ENCODE results near the gene KCNH1. TPM values are rescaled to one million over a fixed set of nuclear protein-coding genes. Genes with fewer than 3 reads are reported as not detected.

The KCNH1 gene
- total RNA-seq, 2 experiments from 2014 or later, result not detected

DNA sequence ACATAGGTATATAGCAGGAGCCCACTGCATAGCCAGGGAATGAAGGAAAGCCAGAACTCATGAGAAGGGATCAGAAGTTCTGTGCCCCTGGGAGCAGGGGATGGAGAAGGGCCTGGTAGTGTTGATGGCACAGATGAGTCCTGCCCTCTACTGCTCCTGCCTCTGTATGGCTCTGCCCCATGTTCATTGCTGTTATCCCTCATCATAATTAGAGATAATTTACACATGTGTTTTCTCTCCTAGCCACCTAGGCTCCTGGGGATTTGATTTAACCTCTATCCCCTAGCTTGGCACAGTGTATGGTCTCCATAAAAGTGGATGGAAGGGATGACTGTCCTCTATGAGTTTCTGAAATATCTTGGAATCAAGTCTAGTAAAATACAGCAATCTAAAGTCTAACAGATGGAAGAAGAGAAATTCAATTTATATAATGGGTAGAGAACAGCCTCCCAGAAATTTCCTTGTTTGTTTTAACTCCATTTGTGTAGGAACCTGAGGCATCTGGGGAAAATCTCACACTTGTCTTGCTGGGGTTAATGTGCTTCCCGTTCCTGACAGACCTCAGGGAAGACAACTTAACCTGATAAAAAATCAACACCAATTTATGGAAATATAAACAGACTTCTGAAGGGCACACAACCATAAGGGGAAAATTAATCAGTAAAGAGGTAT is 411.4 kb downstream of the KCNH1 start:
- Mint-ChIP-seq H3K27ac (no peak overlapping the region), H3K4me3 (no peak overlapping the region), H3K4me1 (no peaks in the 10 kb centered on the region), H3K9me3 (ENCODE audit: low read depth) (no peaks in the 10 kb centered on the region), H3K27me3 (peaks cover 4% of the 10 kb centered on the region), H3K36me3 (no peaks in the 10 kb centered on the region)
- ATAC-seq (no peak), DNase-seq (no peak)
- CTCF ChIA-PET, result no interaction called here

- DNase-seq (no peak), ATAC-seq (no peak)
- Mint-ChIP-seq H3K27me3 (no peaks in the 10 kb centered on the region), H3K36me3 (no peaks in the 10 kb centered on the region), H3K27ac (no peak overlapping the region), H3K4me1 (no peaks in the 10 kb centered on the region), H3K9me3 (ENCODE audit: low read depth) (no peaks in the 10 kb centered on the region), H3K4me3 (no peak overlapping the region)
- CTCF ChIA-PET, result no interaction called here
Measured at GRCh38 chr1:210715072-210715471, 418.9 kb downstream of the KCNH1 start.

- H3K36me3 Mint-ChIP-seq, result no peaks in the 10 kb centered on the region
- H3K4me1 Mint-ChIP-seq, result peaks cover 12% of the 10 kb centered on the region
- no peak overlapping the region for H3K27ac Mint-ChIP-seq
- ATAC-seq (no peak), DNase-seq (no peak)
- H3K27me3 Mint-ChIP-seq, result no peaks in the 10 kb centered on the region
- H3K9me3 Mint-ChIP-seq (ENCODE audit: low read depth), result no peaks in the 10 kb centered on the region
- no peak overlapping the region for H3K4me3 Mint-ChIP-seq
- CTCF ChIA-PET, result no interaction called here
Measured at GRCh38 chr1:210711825-210712612, 421.9 kb downstream of the KCNH1 start.

GRCh38 chr1:210709701-210710100 is 424.2 kb downstream of the KCNH1 start:
- no peak overlapping the region for H3K27ac Mint-ChIP-seq
- CTCF ChIA-PET, result no interaction called here
- DNase-seq, result no peak
- no peaks in the 10 kb centered on the region for H3K9me3 Mint-ChIP-seq (ENCODE audit: low read depth)
- H3K4me1 Mint-ChIP-seq, result peaks cover 20% of the 10 kb centered on the region
- ATAC-seq, result no peak
- H3K27me3 Mint-ChIP-seq, result no peaks in the 10 kb centered on the region
- no peak overlapping the region for H3K4me3 Mint-ChIP-seq
- no peaks in the 10 kb centered on the region for H3K36me3 Mint-ChIP-seq

DNA sequence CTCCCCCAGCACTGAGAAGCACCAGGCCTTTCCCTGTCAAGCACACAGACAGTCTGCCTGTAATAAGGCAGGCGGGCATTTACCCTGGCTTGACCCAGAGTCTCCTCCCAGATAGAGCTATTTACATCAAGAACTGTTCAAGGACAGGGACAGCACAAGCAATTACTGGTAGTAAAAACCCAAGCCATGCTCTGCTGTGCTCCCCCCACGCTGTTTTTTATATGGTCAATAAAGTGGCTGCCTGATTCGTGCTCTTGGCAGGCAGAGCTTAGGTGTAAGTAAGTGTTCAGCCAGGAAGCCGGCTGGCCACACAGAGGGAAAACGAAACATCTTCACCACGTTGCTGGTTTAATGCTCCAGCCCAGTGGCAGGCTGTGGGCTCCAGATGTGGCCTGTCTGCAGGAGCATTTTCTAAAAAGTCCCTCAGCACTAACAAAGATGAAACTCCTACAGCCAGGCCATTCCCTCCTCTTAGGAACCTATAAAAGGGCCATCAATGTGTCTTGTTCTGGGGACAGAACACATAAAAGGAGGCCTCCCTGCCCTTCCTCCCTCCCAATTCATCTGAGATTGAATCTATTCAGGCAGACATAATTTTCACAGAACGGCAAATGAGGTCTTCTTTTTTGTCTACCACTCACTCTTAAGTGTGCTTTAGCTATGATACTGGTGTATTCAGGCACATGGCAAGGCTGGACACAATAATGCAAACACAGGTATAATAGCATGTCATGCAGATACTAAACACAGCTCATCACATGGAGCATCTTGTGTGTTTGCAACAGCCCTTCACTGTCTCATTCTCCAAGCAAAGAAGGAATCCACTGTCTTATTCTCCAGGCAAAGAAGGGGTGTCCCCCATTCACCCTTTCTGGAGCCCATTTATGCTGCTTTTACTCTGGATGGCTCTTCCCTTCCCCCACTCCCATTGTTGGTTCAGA is 426.4 kb downstream of the KCNH1 start:
- no peak overlapping the region for H3K4me3 Mint-ChIP-seq
- peak; percentile 55 for ATAC-seq
- H3K4me1 Mint-ChIP-seq, result peaks cover 20% of the 10 kb centered on the region
- no peaks in the 10 kb centered on the region for H3K9me3 Mint-ChIP-seq (ENCODE audit: low read depth)
- CTCF ChIA-PET, result no interaction called here
- H3K27me3 Mint-ChIP-seq, result no peaks in the 10 kb centered on the region
- H3K27ac Mint-ChIP-seq, result no peak overlapping the region
- DNase-seq, result peak; percentile 44
- no peaks in the 10 kb centered on the region for H3K36me3 Mint-ChIP-seq

GRCh38 chr1:210706246-210706645 is 427.7 kb downstream of the KCNH1 start:
- no peaks in the 10 kb centered on the region for H3K36me3 Mint-ChIP-seq
- ATAC-seq, result no peak
- peaks cover 20% of the 10 kb centered on the region for H3K4me1 Mint-ChIP-seq
- H3K4me3 Mint-ChIP-seq, result no peak overlapping the region
- DNase-seq, result no peak
- H3K27me3 Mint-ChIP-seq, result no peaks in the 10 kb centered on the region
- H3K27ac Mint-ChIP-seq, result no peak overlapping the region
- H3K9me3 Mint-ChIP-seq (ENCODE audit: low read depth), result no peaks in the 10 kb centered on the region
- CTCF ChIA-PET, result no interaction called here

DNA sequence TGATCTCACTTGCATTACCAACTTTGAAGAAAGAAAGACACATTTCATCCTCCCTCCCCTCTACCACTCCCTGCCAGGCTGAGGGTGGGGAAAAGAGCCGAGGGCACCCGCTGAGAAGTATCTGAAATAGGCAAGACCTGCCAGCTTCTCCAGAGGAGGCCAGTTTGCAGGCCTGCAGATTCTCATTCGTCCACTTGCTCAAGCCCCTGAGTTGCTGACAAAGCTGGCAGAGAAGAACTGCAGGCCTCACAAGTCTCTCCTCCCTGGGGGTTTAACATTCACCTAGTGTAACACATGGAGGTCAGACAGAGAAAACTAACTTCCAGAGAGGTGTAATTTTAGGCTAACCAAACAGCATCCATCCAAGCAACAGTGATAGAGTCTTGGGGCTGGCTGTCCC is 428.9 kb downstream of the KCNH1 start:
- CTCF ChIA-PET, result no interaction called here
- DNase-seq, result no peak
- Mint-ChIP-seq H3K27ac (no peak overlapping the region), H3K9me3 (ENCODE audit: low read depth) (no peaks in the 10 kb centered on the region), H3K36me3 (no peaks in the 10 kb centered on the region), H3K27me3 (no peaks in the 10 kb centered on the region), H3K4me3 (no peak overlapping the region), H3K4me1 (peaks cover 20% of the 10 kb centered on the region)
- no peak for ATAC-seq

DNA sequence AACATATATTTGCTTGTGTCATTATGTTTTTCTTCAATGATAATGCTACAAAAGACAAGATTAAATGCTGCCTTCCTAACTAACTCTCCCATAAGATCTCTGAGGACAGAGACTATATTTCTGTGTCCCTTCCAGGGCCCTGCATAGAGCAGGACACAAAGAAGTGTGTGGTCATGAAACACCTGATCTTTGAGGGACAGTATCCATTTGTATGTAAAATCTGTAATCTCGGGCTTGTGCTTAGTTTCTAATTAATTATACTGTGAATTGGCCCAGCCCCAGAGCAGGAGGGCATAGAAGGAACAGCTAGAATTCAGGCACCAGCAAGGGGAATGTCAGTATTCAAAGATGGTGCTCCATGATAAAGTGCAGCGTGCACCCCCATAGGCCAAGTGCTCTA is 430.4 kb downstream of the KCNH1 start:
- CTCF ChIA-PET, result no interaction called here
- DNase-seq (no peak), ATAC-seq (no peak)
- Mint-ChIP-seq H3K4me1 (peaks cover 20% of the 10 kb centered on the region), H3K27me3 (peaks cover 9% of the 10 kb centered on the region), H3K36me3 (no peaks in the 10 kb centered on the region), H3K9me3 (ENCODE audit: low read depth) (no peaks in the 10 kb centered on the region), H3K4me3 (no peak overlapping the region), H3K27ac (no peak overlapping the region)

DNA sequence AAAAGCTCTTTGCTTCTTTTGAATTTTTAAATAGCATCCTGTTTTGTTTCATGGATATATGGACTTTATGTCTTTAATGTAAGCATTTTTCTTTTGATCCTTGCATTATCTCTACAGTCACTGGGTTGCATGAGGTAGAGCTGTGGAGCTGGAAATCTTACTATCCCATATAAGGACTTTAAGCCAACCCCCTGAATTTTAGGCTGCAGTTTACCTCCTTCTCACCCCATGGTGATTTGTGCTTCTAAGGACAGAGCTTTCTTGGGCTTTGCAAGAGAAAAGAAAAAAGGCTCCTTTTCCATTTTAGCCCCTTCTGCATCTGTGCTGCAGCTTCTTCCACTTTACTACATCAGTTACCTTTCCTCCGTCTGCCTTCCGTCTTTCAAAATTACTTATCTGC is 431.4 kb downstream of the KCNH1 start:
- Mint-ChIP-seq H3K4me1 (peaks cover 16% of the 10 kb centered on the region), H3K4me3 (no peak overlapping the region)

GRCh38 chr1:210700511-210700910 is 433.4 kb downstream of the KCNH1 start:
- CTCF ChIA-PET, result no interaction called here
- H3K4me1 Mint-ChIP-seq, result peaks cover 21% of the 10 kb centered on the region
- H3K9me3 Mint-ChIP-seq (ENCODE audit: low read depth), result no peaks in the 10 kb centered on the region
- H3K27me3 Mint-ChIP-seq, result peaks cover 15% of the 10 kb centered on the region
- ATAC-seq (no peak), DNase-seq (no peak)
- H3K27ac Mint-ChIP-seq, result no peak overlapping the region
- H3K36me3 Mint-ChIP-seq, result no peaks in the 10 kb centered on the region
- H3K4me3 Mint-ChIP-seq, result no peak overlapping the region

More for the DNA sequence above, 431.4 kb downstream of the KCNH1 start:
- no peak overlapping the region for H3K27ac Mint-ChIP-seq
- CTCF ChIA-PET, result no interaction called here
- DNase-seq (no peak), ATAC-seq (no peak)
- peaks cover 15% of the 10 kb centered on the region for H3K27me3 Mint-ChIP-seq
- no peaks in the 10 kb centered on the region for H3K36me3 Mint-ChIP-seq
- H3K9me3 Mint-ChIP-seq (ENCODE audit: low read depth), result no peaks in the 10 kb centered on the region

GRCh38 chr1:210700083-210700482 is 433.9 kb downstream of the KCNH1 start:
- DNase-seq (no peak), ATAC-seq (no peak)
- H3K36me3 Mint-ChIP-seq, result no peaks in the 10 kb centered on the region
- no peak overlapping the region for H3K27ac Mint-ChIP-seq
- H3K4me3 Mint-ChIP-seq, result no peak overlapping the region
- CTCF ChIA-PET, result no interaction called here
- H3K27me3 Mint-ChIP-seq, result peaks cover 19% of the 10 kb centered on the region
- H3K9me3 Mint-ChIP-seq (ENCODE audit: low read depth), result no peaks in the 10 kb centered on the region
- H3K4me1 Mint-ChIP-seq, result peaks cover 21% of the 10 kb centered on the region

DNA sequence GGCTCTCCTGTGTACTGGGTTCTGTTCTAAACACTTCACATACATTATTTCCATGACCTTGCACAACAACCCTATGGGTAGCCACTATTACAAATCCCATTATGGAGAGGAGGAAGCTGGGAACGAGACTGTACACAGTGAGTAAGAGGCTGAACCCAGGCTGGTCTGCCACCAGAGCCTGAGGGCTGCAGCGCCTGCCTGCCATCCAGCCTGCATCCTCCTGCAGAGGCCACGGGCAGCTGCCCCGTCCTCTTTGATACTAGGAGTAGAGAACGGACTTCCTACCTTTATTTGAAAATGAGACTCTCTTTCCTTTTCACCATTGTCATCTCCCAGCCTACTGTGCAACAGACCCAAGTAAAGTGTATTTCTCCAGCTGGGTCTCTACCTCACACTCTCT is 435.3 kb downstream of the KCNH1 start:
- ATAC-seq (no peak), DNase-seq (no peak)
- H3K4me1 Mint-ChIP-seq, result peaks cover 23% of the 10 kb centered on the region
- no peak overlapping the region for H3K4me3 Mint-ChIP-seq
- H3K36me3 Mint-ChIP-seq, result no peaks in the 10 kb centered on the region
- H3K27ac Mint-ChIP-seq, result no peak overlapping the region
- H3K27me3 Mint-ChIP-seq, result peaks cover 20% of the 10 kb centered on the region
- H3K9me3 Mint-ChIP-seq (ENCODE audit: low read depth), result no peaks in the 10 kb centered on the region
- CTCF ChIA-PET, result no interaction called here

DNA sequence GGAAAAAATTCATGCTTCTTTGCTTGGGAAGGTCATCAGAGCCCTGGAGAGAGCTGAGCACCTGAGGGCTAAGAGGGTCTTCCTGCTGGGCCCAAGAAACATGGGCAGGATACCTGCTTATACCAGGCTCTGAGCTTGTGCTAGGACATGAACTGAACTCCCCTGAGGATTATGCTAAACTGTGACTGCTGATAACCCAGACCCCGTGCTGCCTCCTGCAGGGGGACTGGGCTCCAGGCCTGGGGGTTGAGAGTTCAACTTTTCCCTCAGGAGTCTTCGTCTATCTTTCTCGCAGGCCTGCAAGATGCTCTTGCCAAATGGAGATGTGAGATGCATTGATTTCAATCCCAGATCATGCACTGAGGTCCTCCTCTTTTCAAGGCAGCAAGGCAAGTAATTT is 436.8 kb downstream of the KCNH1 start:
- no peak overlapping the region for H3K4me3 Mint-ChIP-seq
- DNase-seq, result no peak
- no peaks in the 10 kb centered on the region for H3K36me3 Mint-ChIP-seq
- H3K27ac Mint-ChIP-seq, result peak overlapping the region; percentile 25
- H3K27me3 Mint-ChIP-seq, result peaks cover 20% of the 10 kb centered on the region
- H3K4me1 Mint-ChIP-seq, result peaks cover 38% of the 10 kb centered on the region
- no peaks in the 10 kb centered on the region for H3K9me3 Mint-ChIP-seq (ENCODE audit: low read depth)
- ATAC-seq, result peak; percentile 7
- CTCF ChIA-PET, result no interaction called here
